ENCODE data around the gene KRT33B. TPM values are rescaled to one million over a fixed set of nuclear protein-coding genes. Genes with fewer than 3 reads are reported as not detected.

Gene KRT33B
- polyA plus RNA-seq, 1 donor (not counting 4 experiments of a cell fraction or from before 2014, with no cell fraction given), result 0.21 TPM

DNA sequence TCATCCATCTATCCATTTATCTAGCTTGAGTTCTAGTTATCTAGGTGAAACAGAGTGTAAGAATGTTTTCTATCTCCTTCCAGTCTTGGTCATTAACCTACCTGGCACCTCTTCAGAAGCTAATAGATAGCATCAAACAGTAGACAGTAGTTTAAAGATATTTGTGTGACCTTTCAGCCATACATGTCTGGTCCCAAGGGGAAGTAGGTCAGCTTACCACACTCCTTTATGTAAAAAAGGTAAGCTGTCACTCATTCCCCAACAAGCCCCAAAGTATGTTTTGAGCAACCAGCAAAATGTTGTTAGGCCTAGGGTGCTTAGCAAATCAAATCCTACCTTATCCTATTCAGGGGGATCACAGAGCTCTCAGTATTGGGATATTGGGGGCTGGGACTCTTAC, 3.5 kb downstream of the KRT33B start:
- peaks cover 13% of the 10 kb centered on the region for H3K4me1 ChIP-seq (ENCODE audit: control insufficient read depth, extremely low read depth, insufficient read depth, low read length)
- DNase-seq (ENCODE audit: low read depth, low spot score) (no peak), FAIRE-seq (no peak)
- H3K36me3 ChIP-seq (ENCODE audit: control insufficient read depth in 2 of 2, extremely low read depth in 1 of 2, insufficient read depth in 2 of 2, low read length in 2 of 2), result no peaks in the 10 kb centered on the region
- TF ChIP-seq EZH2 (IDR thresholded peaks at IDR 0.05; ENCODE audit: low read length), result no peak
- H3K9ac ChIP-seq (ENCODE audit: control insufficient read depth, extremely low read depth, insufficient read depth, low read length), result no peak overlapping the region
- no peak overlapping the region for H2AFZ ChIP-seq (ENCODE audit: control insufficient read depth, low read length)
- H3K27ac ChIP-seq (ENCODE audit: control insufficient read depth, insufficient read depth, low read length), result no peak overlapping the region
- H3K79me2 ChIP-seq (ENCODE audit: control insufficient read depth, insufficient read depth, low read length), result no peaks in the 10 kb centered on the region
- dilution Hi-C loops (cut with MboI; ENCODE audit: extremely low pct_ligation_motif_present, low sequenced_read_pairs), result no loop called here
- no peaks in the 10 kb centered on the region for H3K9me1 ChIP-seq (ENCODE audit: control insufficient read depth, extremely low read depth, insufficient read depth, low read length)
- no peaks in the 10 kb centered on the region for H3K27me3 ChIP-seq (ENCODE audit: control insufficient read depth, extremely low read depth, insufficient read depth, low read length)
- no peak overlapping the region for H3K4me3 ChIP-seq (ENCODE audit: control insufficient read depth in 2 of 3, extremely low read depth in 1 of 3, insufficient read depth in 2 of 3, low read depth in 1 of 3, low read length in 3 of 3)
- no peaks in the 10 kb centered on the region for H4K20me1 ChIP-seq (ENCODE audit: control insufficient read depth, extremely low read depth, insufficient read depth, low read length)
- no peaks in the 10 kb centered on the region for H3K9me3 ChIP-seq (ENCODE audit: control insufficient read depth, low read depth, low read length)
- H3K4me2 ChIP-seq (ENCODE audit: control insufficient read depth, extremely low read depth, insufficient read depth, low read depth, low read length), result no peak overlapping the region

DNA sequence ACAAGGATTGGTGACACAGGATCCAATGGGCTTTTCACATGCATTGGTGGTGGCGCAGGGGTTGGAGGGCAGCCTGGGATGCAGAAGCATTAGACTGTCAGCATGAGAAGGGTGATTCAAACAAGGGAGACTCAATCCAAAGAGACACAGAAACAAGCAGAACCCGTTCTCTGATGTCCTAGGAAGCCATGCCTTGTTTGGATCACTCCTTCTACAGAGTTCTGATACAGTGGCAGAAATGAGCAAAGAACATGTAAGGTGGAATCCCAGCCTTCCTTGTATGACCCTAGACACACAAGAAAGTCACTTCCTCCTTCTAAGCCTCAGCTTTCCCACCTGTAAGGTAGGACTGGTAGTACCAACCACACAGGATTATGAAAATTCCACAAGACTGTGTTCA, 5.7 kb downstream of the KRT33B start:
- Histone ChIP-seq H3K9ac (ENCODE audit: control insufficient read depth, extremely low read depth, insufficient read depth, low read length) (no peak overlapping the region), H3K79me2 (ENCODE audit: control insufficient read depth, insufficient read depth, low read length) (no peaks in the 10 kb centered on the region), H2AFZ (ENCODE audit: control insufficient read depth, low read length) (no peak overlapping the region), H3K27me3 (ENCODE audit: control insufficient read depth, extremely low read depth, insufficient read depth, low read length) (no peaks in the 10 kb centered on the region), H3K4me2 (ENCODE audit: control insufficient read depth, extremely low read depth, insufficient read depth, low read depth, low read length) (no peak overlapping the region), H4K20me1 (ENCODE audit: control insufficient read depth, extremely low read depth, insufficient read depth, low read length) (no peaks in the 10 kb centered on the region), H3K36me3 (ENCODE audit: control insufficient read depth in 2 of 2, extremely low read depth in 1 of 2, insufficient read depth in 2 of 2, low read length in 2 of 2) (no peaks in the 10 kb centered on the region), H3K9me1 (ENCODE audit: control insufficient read depth, extremely low read depth, insufficient read depth, low read length) (no peaks in the 10 kb centered on the region), H3K4me1 (ENCODE audit: control insufficient read depth, extremely low read depth, insufficient read depth, low read length) (peaks cover 13% of the 10 kb centered on the region), H3K4me3 (ENCODE audit: control insufficient read depth in 2 of 3, extremely low read depth in 1 of 3, insufficient read depth in 2 of 3, low read depth in 1 of 3, low read length in 3 of 3) (no peak overlapping the region), H3K27ac (ENCODE audit: control insufficient read depth, insufficient read depth, low read length) (no peak overlapping the region), H3K9me3 (ENCODE audit: control insufficient read depth, low read depth, low read length) (no peaks in the 10 kb centered on the region)
- DNase-seq (ENCODE audit: low read depth, low spot score), result no peak
- FAIRE-seq, result peak; percentile 5
- dilution Hi-C loops (cut with MboI; ENCODE audit: extremely low pct_ligation_motif_present, low sequenced_read_pairs), result no loop called here
- TF ChIP-seq EZH2 (IDR thresholded peaks at IDR 0.05; ENCODE audit: low read length), result no peak
- TF ChIP-seq, protein P1, sequence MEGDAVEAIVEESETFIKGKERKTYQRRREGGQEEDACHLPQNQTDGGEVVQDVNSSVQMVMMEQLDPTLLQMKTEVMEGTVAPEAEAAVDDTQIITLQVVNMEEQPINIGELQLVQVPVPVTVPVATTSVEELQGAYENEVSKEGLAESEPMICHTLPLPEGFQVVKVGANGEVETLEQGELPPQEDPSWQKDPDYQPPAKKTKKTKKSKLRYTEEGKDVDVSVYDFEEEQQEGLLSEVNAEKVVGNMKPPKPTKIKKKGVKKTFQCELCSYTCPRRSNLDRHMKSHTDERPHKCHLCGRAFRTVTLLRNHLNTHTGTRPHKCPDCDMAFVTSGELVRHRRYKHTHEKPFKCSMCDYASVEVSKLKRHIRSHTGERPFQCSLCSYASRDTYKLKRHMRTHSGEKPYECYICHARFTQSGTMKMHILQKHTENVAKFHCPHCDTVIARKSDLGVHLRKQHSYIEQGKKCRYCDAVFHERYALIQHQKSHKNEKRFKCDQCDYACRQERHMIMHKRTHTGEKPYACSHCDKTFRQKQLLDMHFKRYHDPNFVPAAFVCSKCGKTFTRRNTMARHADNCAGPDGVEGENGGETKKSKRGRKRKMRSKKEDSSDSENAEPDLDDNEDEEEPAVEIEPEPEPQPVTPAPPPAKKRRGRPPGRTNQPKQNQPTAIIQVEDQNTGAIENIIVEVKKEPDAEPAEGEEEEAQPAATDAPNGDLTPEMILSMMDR (optimal IDR thresholded peaks at IDR 0.05 in 1 of 3, IDR thresholded peaks at IDR 0.05 in 1 of 3, conservative IDR thresholded peaks at IDR 0.05 in 1 of 3; ENCODE audit: extremely low read depth in 1 of 3, insufficient read depth in 2 of 3, low read length in 3 of 3), result no peak

DNA sequence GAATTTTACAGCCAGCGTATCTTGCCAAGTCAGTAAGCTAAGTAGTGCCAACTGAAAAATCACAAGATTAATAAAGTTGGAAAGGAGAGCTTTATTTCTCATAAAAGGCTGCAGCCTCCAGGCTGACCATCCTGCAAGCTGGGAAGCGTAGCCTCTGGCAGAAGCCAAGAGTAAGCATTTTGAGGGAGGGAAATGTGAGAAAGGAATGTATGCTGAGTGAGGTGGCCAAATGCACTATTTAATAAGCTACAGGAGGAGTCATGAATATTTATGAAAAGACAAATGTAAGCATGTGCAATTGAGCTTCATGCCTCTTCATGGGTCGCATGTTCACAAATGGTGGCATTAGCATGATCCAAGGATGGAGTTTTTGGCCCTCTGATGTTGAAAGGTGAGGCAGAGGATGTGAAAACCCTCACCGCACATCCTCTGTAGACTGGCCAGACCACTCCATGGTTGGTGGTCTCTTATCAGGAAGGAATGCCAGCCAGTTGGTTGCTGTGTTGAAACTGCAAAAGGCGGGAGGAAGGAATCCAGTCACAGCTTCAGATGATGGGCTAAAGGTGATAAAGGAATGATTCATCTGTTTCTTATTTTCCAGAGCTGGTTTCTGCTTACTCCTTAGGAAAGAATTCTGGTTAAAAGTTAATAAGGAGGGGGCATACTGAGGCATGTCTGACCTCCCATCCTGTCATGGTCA, 9.2 kb downstream of the KRT33B start:
- H3K27me3 ChIP-seq (ENCODE audit: control insufficient read depth, extremely low read depth, insufficient read depth, low read length), result no peaks in the 10 kb centered on the region
- no peaks in the 10 kb centered on the region for H3K79me2 ChIP-seq (ENCODE audit: control insufficient read depth, insufficient read depth, low read length)
- no peak overlapping the region for H3K4me3 ChIP-seq (ENCODE audit: control insufficient read depth in 2 of 3, extremely low read depth in 1 of 3, insufficient read depth in 2 of 3, low read depth in 1 of 3, low read length in 3 of 3)
- no peak overlapping the region for H3K4me2 ChIP-seq (ENCODE audit: control insufficient read depth, extremely low read depth, insufficient read depth, low read depth, low read length)
- no peak overlapping the region for H3K9ac ChIP-seq (ENCODE audit: control insufficient read depth, extremely low read depth, insufficient read depth, low read length)
- DNase-seq (ENCODE audit: low read depth, low spot score) (no peak), FAIRE-seq (peak; percentile 85)
- no peak overlapping the region for H3K27ac ChIP-seq (ENCODE audit: control insufficient read depth, insufficient read depth, low read length)
- no peaks in the 10 kb centered on the region for H3K4me1 ChIP-seq (ENCODE audit: control insufficient read depth, extremely low read depth, insufficient read depth, low read length)
- no peaks in the 10 kb centered on the region for H3K9me3 ChIP-seq (ENCODE audit: control insufficient read depth, low read depth, low read length)
- no peaks in the 10 kb centered on the region for H3K9me1 ChIP-seq (ENCODE audit: control insufficient read depth, extremely low read depth, insufficient read depth, low read length)
- no peaks in the 10 kb centered on the region for H3K36me3 ChIP-seq (ENCODE audit: control insufficient read depth in 2 of 2, extremely low read depth in 1 of 2, insufficient read depth in 2 of 2, low read length in 2 of 2)
- no peak for TF ChIP-seq EZH2 (IDR thresholded peaks at IDR 0.05; ENCODE audit: low read length)
- TF ChIP-seq, protein P1 (optimal IDR thresholded peaks at IDR 0.05 in 1 of 3, IDR thresholded peaks at IDR 0.05 in 1 of 3, conservative IDR thresholded peaks at IDR 0.05 in 1 of 3; ENCODE audit: extremely low read depth in 1 of 3, insufficient read depth in 2 of 3, low read length in 3 of 3), result no peak
- H2AFZ ChIP-seq (ENCODE audit: control insufficient read depth, low read length), result no peak overlapping the region
- dilution Hi-C loops (cut with MboI; ENCODE audit: extremely low pct_ligation_motif_present, low sequenced_read_pairs), result no loop called here
- no peaks in the 10 kb centered on the region for H4K20me1 ChIP-seq (ENCODE audit: control insufficient read depth, extremely low read depth, insufficient read depth, low read length)
